ENCODE data around the gene ABAT.

- no peak for TF ChIP-seq ELK1 (IDR thresholded peaks at IDR 0.05; ENCODE audit: low read depth, low read length)
- TF ChIP-seq EP300 (IDR thresholded peaks at IDR 0.05): no peak
- TF ChIP-seq CTCF (IDR thresholded peaks at IDR 0.05): no peak
- TF ChIP-seq FOSL2 (IDR thresholded peaks at IDR 0.05): no peak
- TF ChIP-seq FOSL2 (CRISPR knock-in tag; IDR thresholded peaks at IDR 0.05): peak; percentile 76
- no peak for TF ChIP-seq REST (IDR thresholded peaks at IDR 0.05)
- no peak for TF ChIP-seq POLR2A (IDR thresholded peaks at IDR 0.05; ENCODE audit: low read length)
- TF ChIP-seq JUNB (IDR thresholded peaks at IDR 0.05): no peak
- no peak for TF ChIP-seq CEBPB (IDR thresholded peaks at IDR 0.05)
Measured at GRCh38 chr16:8751481-8752311, 77.3 kb downstream of the ABAT start.
